B cell (primary cell): ENCODE data around the gene SATB2.

Source experiments
- EZH2 ChIP-seq: IDR thresholded peaks from 2 replicates; pipeline ENCODE4 v1.6.1; 2012; ENCODE audit warnings: borderline replicate concordance, low read depth, mild to moderate bottlenecking, moderate library complexity, low read length; ENCODE audit not compliant: insufficient read depth, poor library complexity, severe bottlenecking
- TF ChIP-seq, protein P1 (sequence below): fragments of 200-600 bp; IDR thresholded peaks from one replicate; pipeline ENCODE4 v1.8.0; 2022; ENCODE audit warnings: antibody characterized with exemption, mild to moderate bottlenecking

DNA sequence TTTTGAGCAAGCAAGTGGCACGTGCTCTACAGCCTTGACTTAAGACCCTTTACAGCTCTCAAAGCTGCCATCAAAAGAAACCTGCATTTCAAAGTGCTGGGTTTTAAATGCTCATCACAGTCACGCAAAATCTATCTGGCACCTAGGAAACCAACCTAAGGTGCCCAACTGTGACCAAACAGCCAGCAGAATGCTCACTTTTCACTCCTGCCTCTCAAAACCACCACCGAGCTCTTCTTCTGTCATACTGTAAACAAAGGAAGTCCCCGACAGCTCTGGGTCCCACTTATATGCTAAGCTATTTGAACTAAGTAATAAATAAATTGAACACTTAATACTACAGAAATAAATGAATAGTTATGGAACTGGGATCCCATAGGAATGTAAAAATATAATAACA lies 33.6 kb downstream of the SATB2 start:
- TF ChIP-seq, protein P1, sequence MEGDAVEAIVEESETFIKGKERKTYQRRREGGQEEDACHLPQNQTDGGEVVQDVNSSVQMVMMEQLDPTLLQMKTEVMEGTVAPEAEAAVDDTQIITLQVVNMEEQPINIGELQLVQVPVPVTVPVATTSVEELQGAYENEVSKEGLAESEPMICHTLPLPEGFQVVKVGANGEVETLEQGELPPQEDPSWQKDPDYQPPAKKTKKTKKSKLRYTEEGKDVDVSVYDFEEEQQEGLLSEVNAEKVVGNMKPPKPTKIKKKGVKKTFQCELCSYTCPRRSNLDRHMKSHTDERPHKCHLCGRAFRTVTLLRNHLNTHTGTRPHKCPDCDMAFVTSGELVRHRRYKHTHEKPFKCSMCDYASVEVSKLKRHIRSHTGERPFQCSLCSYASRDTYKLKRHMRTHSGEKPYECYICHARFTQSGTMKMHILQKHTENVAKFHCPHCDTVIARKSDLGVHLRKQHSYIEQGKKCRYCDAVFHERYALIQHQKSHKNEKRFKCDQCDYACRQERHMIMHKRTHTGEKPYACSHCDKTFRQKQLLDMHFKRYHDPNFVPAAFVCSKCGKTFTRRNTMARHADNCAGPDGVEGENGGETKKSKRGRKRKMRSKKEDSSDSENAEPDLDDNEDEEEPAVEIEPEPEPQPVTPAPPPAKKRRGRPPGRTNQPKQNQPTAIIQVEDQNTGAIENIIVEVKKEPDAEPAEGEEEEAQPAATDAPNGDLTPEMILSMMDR: no peak
- no peak for TF ChIP-seq EZH2
